GM15510 (cell line): ENCODE results near the gene EIF6.

ENCODE experiments used
- POLR2A ChIP-seq: IDR thresholded peaks from 3 replicates; pipeline ENCODE4 v1.6.1; 2011; ENCODE audit warnings: borderline replicate concordance; ENCODE audit not compliant: insufficient read length; ENCODE audit errors: extremely low read depth

Gene EIF6

DNA sequence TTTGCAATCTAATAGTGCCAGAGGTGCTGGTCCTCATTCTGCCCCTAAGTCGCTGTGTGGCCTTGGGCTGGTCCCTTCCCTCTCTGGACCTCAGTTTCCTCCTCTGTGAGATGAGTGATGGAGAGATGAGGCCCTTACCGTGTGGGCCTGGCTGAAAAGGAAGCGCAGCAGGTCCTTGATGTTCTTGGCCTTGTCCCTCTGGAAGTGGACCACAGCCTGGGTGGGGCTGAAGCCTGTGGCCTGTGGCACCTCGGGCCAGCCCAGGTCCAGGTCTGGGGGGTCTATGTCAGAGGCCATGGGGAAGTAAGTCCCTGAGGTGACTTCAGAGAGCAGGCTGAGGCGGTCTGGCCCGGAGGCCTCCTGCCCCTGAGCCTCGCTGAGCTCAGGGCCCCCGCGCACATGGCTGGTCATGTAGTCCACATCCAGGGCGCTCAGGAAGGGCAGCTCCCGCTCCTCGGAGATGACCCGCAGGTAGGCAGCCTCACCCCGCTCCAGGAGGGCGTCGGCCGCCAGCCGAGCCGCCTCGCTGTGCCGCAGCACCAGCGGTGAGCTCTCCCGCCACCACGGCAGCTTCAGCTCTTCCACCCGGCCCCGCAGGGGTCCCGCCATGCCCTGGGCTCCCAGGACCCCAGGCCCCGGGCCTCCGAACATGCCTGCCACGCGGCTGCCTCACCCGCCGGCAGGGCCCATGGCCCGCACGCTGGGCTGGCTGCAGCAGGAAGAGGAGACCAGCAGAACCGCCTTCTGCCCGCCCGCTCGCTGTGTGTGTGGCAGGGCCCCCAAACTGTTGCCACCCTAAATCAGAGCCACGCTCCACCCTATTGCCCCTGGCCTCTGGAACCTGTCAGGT lies 7.3 kb upstream of the EIF6 start, which contains the start of gene FAM83C:
Gene FAM83C (minus strand): TSS at position 772 of the 850 bp plus-strand sequence. CDS start 121 bp downstream, at position 651.
- no peak for TF ChIP-seq POLR2A

DNA sequence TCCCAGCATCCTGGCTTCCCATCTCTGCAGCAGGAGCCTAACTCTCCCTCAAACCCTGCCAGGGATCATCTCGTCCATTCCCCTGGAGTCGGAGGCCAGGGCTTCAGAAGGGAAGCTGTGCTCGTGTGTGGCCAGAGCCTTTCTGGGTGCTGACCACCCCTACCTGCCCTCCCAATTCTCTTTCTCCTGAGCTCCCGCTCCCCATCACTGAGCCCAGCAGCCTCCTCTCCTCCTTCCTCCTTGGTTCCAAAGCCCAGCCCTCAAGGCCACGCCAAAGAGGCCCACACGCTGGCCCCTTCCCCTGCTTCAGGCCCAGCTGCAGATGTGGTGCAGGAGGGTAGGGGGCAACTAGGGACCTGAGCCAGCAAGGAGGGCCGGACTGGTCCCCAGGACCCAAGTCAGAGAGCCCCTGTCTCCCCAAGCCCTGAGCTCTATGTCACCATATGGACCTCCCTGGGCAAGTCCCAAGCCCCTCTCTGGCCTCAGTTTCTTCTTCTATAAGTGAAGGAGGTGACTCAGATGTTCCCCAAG lies 6.4 kb upstream of the EIF6 start:
- no peak for TF ChIP-seq POLR2A

DNA sequence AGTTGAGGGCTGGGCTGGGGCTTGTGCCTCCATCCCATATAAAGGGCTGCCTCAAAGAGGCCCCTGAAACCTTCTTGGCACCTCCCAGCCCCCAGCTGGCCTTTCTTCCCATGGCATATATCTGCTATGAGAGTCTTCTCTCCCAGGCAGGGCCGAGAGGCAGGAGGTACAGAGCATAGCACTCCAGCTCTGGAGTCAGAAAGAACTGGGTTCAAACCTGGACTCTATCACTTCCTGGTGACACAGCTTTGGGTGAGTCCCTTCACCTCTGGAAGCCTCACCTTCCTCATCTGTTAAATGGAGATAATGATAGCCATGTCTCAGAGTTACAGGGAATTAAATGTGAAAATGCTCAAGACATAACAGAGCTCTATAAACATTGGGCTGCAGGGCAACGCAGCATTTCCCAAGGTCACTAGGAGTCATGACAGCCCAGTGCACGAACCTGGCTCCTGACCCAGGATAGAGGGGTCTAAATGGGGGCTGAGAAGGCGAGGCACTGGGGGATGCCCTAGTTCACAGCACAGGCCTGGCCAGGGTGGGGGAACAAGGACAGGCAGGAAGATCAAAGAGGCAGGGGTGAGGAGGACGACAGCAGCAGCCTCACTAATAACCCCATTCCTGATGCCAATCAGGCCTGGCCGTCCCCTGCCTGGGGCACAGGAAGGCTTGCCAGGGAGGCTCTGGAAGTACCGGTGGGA lies 5.8 kb upstream of the EIF6 start:
- TF ChIP-seq POLR2A: no peak

DNA sequence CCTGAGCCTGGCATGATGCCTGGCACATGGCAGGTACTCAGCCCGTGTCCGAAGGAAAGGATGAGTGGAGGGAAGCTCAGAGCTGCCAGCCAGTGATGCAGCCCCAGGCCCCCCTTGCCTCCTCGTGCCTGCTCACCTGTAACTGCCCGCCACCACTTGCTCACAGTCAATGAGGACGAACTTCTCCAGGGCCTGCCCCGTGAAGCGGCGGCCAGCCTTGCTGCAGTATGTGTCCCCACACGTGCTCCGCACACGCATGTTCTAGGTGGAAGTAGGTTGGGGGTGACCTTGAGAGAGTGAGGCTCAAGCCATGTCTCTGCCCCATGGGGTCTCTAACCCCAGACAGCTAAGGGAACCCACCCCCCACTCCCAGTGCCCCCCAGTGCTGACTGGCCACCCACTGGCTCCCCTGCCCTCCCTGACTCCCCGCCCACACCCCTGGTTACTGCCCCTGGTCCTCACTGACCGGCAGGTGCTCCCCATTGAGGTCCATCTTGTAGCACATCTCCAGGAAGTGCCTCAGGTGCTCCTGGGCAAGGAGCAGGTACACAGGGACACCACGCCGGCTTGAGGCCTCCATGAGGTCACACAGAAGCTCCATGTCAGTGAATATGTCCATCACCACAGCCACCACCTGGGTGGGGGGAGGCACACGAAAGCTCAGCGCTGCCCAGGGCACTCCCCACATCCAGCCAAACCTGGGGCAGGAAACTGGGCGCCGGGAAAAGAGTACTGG lies 3.9 kb upstream of the EIF6 start:
- no peak for TF ChIP-seq POLR2A

DNA sequence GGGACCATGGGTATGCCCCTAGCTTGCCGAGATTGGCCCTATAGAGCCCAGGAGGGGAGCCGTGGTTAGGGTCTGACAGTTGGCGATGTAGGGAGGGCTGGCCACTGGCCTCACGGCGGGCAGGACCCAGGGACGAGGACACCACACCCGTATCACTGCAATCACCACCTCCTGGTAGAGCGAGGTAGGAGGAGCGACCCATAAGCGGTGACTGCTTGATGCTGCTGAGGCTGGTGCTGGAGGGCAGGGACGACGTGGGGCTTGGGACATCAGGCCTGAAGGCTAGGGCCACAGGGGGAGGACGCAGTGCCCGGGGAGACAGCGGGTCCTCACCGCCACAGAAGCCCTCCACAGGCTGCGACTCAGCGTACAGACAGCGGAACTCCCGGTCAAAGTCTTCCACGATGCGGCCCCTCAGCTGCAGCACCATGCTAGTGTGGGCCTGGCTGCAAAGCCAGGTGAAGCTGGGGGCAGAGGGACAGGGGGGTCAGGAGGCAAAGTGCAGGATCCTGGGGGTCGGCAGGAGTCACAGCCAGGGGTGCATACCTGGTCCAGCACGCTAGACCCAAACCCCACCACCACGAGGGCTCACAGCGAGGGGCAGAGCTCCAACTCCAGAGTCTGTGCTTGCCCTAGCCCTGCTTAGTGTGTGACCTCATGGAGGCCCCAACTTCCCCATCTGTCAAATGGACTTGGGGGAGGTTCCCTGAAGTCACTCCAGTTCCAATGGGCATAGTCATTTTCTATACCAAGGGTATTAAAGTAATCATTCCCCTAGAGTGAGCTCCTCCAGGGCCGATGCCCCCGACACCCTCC lies 3.1 kb upstream of the EIF6 start:
- TF ChIP-seq POLR2A: no peak

DNA sequence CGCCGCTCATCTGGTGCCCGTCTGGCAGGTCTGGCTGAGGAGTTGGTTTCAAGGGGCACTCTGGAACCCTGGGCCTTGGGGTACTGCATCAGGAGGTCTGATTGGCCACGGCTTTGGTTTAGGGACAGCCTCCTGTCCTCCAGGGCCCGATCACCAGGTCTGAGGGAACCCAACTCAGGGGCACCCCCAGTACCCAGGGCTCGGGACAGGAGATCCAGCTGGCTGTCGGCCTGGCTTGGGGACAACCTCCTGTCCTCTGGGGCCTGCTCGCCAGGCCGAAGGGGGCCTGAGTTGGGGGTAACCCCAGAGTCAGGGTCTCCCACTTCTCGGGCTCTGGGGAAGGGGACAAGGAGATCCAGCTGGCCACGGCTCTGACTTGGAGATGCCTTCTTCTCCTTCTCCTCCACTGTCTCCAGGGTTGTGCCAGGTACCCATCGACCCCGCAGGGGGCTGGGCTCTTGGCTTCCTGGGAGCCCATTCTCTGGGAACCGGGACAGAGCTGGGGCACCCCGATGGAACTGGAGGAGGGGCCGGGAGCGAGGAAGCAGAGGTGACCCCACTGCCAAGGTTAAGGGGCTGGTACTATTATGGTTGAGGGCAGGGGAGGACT lies 2.4 kb upstream of the EIF6 start:
- no peak for TF ChIP-seq POLR2A

DNA sequence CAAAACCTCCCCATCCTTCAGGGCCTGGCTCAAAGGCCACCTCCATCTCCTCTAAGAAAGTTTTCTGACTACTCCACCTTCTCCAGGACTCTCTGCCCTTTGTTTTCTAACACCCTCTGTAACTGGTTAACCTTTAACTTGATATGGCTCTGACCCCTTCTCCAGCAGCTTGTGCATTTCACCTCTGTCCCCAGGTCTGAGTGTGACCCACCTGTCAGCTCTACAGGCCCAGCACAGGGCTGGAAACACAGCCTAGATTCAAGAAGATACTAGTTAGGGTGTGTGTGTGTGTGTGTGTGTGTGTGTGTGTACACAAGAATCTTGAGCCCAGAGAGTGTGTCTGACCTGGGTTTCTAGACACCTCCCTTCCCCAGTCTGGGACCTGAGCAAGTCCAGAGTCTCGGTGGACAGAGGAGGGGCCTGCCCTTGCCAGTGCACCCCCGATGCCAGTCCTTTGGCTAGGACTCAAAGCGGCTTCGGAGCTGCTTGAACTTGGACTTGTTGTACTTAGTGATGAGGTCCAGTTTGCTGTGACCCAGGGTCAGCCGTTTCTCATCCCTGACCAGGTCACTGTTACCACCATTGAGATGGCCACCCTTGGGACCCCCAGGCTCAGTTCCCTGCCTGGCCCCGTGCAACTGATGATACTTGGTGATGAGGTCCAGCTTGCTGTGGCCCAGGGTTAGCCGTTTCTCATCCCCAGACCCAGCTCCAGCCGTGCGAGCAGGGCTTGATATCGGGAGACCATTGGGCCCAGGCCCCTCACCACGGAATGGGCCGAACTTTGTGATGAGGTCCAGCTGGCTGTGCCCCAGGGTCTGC lies 1.7 kb upstream of the EIF6 start:
- no peak for TF ChIP-seq POLR2A

DNA sequence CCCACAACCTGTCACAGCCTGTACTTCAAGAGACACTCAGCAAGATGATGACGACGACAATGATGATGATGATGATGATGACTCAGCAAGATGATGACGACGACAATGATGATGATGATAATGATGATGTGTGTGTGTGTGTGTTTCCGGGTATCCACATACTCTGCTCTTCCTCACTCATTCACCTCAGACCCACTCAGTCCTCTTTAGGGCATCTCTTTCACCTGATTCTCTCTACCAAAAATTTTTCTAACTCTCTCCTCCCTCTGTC lies 1.2 kb upstream of the EIF6 start:
- TF ChIP-seq POLR2A: no peak

DNA sequence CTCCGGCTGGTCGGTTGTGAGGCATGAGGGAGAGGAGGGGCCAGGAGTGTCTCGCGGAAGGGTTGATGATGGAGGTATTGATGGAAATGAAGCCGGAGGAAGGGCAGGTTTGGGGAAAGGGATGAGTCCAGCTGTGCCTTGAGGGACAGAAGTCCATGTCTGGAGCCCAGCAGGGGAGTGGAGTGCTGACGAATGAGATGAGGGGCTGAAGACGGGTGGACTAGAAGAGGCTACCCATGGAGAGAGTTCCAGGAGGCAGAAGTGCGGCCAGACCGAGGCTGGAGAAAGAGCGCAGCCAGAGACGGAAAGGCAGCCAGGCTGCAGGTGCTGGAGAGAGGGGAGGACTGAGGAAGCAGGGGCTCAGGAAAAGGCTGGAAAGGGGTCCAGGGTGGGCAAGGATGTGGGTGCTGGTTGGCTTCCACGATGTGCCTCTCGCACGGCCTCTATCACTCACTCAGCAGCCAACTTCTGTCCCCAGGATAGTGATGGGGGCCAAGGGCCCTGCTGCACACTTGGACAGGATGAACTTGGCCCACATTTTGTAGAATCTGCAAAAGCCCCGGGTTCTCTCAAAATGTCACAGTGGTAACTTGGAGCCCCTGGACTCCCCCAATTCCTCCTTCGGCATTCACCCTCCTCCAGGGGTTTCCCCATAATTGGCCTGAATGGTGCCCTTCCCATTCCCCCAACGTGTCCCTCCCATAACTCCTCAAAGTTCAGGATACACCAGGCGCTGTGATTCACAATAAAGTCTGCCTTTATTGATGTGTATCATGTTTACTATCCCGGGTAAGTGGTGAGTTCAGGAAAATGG lies 627 bp upstream of the EIF6 start:
- no peak for TF ChIP-seq POLR2A

DNA sequence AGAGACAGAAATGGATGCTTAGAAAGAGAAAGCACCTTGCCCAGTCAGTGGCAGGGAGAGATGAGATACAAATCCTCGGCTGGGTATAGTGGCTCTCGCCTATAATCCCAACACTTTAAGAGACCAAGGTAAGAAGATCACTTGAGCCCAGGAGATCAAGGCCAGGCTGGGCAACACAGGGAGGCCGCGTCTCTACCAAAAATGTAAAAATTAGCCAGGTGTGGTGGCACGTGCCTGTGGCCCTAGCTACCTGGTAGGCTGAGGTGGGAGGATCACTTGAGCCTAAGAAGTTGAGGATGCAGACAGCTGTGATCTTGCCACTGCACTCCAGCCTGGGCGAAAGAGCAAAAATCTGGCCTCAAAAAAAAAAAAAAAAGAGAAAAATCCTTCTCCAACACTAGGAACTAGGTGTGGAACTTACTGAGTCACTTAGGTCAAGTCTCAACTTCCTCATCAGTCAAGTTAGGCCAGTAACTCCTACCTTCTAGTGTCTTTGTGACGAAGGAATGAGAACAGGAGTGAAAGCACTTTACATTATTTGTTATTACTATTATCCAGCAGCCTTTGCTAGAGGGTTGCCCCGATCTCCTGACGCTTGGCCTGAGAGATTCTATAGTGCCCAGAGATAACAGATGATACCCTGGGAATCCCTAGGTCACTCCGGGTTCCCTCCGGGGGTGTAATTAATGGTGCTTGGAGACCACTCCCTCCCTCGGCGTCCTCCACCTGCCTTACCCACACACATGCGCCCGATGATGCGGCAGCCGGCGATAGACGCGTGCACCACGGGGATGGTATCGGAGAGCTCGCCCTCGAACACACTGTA lies 918 bp downstream of the EIF6 start:
- no peak for TF ChIP-seq POLR2A

DNA sequence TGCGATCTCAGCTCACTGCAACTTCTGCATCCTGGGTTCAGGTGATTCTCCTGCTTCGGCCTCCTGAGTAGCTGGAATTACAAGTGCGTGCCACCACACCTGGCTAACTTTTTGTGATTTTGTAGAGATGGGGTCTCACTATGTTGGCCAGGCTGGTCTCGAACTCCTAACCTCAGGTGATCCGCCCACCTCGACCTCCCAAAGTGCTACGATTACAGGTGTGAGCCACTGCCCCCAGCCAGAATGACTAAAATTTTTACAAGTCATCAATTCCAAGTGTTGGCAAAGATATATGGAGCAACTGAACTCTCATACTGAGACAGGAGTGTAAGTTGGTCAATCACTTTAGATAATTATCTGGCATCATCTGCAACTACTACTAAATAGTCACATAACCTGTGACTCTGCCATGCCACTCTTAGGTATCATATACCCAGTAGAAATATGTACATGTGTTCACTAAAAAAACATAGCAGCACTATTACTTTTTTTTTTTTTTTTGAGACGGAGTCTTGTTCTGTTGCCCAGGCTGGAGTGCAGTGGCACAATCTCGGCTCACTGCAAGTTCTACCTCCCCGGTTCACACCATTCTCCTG lies 3.0 kb downstream of the EIF6 start:
- no peak for TF ChIP-seq POLR2A
